Hepatocyte (in vitro differentiated cells): ENCODE results near the gene MMP20. TPM values are rescaled to one million over a fixed set of nuclear protein-coding genes. Genes with fewer than 3 reads are reported as not detected.

ENCODE experiments used
- DNase-seq: peaks from one replicate; pipeline ENCODE4 v3.0.0-alpha.2; 2016; ENCODE audit warnings: low spot score
- H2AFZ ChIP-seq: fragments of 200-600 bp; sonication (generic); 2 replicates; pipeline ENCODE4 v1.6.0; 2016; ENCODE audit warnings: antibody characterized with exemption, mild to moderate bottlenecking
- H3K27ac ChIP-seq: fragments of 200-600 bp; sonication (generic); 2 replicates; pipeline ENCODE4 v1.5.1; 2016; ENCODE audit warnings: mild to moderate bottlenecking
- H3K27me3 ChIP-seq: fragments of 200-600 bp; sonication (generic); 2 replicates; pipeline ENCODE4 v1.6.1; 2016
- H3K36me3 ChIP-seq: fragments of 200-600 bp; sonication (generic); replicated peaks from 2 replicates; pipeline ENCODE4 v1.5.1; 2016; ENCODE audit warnings: low read depth; ENCODE audit not compliant: insufficient read depth
- H3K4me1 ChIP-seq: fragments of 200-600 bp; sonication (generic); 2 replicates; pipeline ENCODE4 v1.5.1; 2016; ENCODE audit warnings: mild to moderate bottlenecking, moderate library complexity; ENCODE audit not compliant: insufficient read depth
- H3K4me2 ChIP-seq: fragments of 200-600 bp; sonication (generic); 2 replicates; pipeline ENCODE4 v1.6.0; 2016
- H3K4me3 ChIP-seq: fragments of 200-600 bp; sonication (generic); 2 replicates; pipeline ENCODE4 v1.5.1; 2016; ENCODE audit warnings: mild to moderate bottlenecking
- H3K79me2 ChIP-seq: fragments of 200-600 bp; sonication (generic); 2 replicates; pipeline ENCODE4 v1.6.0; 2017; ENCODE audit warnings: mild to moderate bottlenecking
- H3K9me2 ChIP-seq: fragments of 200-600 bp; sonication (generic); replicated peaks from 2 replicates; pipeline ENCODE4 v1.6.0; 2017; ENCODE audit warnings: mild to moderate bottlenecking; ENCODE audit not compliant: insufficient read depth
- H3K9me3 ChIP-seq: fragments of 200-600 bp; sonication (generic); 2 replicates; pipeline ENCODE4 v1.5.1; 2016; ENCODE audit warnings: low read depth, mild to moderate bottlenecking
- H4K20me1 ChIP-seq: fragments of 200-600 bp; sonication (generic); 2 replicates; pipeline ENCODE4 v1.6.0; 2016; ENCODE audit warnings: mild to moderate bottlenecking; ENCODE audit not compliant: insufficient read depth, poor library complexity, severe bottlenecking
- CTCF ChIP-seq: fragments of 200-600 bp; sonication (generic); IDR thresholded peaks from 2 replicates; pipeline ENCODE4 v1.5.1; 2016; ENCODE audit warnings: antibody characterized with exemption, mild to moderate bottlenecking; ENCODE audit not compliant: poor library complexity
- EZH2 ChIP-seq: fragments of 200-600 bp; sonication (generic); IDR thresholded peaks from 2 replicates; pipeline ENCODE4 v1.6.1; 2016; ENCODE audit warnings: antibody characterized with exemption, mild to moderate bottlenecking, borderline replicate concordance
- EZH2phosphoT487 ChIP-seq: fragments of 200-600 bp; sonication (generic); IDR thresholded peaks from one replicate; pipeline ENCODE4 v1.6.1; 2018; ENCODE audit warnings: antibody characterized with exemption, mild to moderate bottlenecking, low read depth, moderate library complexity; ENCODE audit not compliant: unreplicated experiment, severe bottlenecking
- WGBS: methylation state at CpG from one replicate; pipeline ENCODE4 v1.1.6; 2016; ENCODE audit warnings: low lambda C conversion rate; ENCODE audit errors: missing lambda C conversion rate; 5-methylcytosine and 5-hydroxymethylcytosine counted together
- polyA plus RNA-seq: library from polyadenylated mRNA; unstranded; fragments of >200 nt; fragmentation: Nextera tagmentation; extraction: Ambion mirVana; gene quantifications from 2 replicates; pipeline ENCODE4 v1.2.1, GENCODE V29; 2016
- total RNA-seq: library from RNA; depleted of rRNA; stranded (reverse); fragments of >200 nt; gene quantifications from 2 replicates; pipeline ENCODE4 v1.2.3, GENCODE V29; 2014

Gene MMP20
- total and polyA plus RNA-seq, 2 experiments from 2014 or later: not detected

GRCh38 chr11:102626676-102627075 lies 1.5 kb upstream of the MMP20 start:
- H3K4me1 ChIP-seq: peaks cover 15% of the 10 kb centered on the region
- no peak overlapping the region for H2AFZ ChIP-seq
- TF ChIP-seq CTCF (no peak), EZH2 (no peak), EZH2phosphoT487 (no peak)
- no peak for DNase-seq
- no peaks in the 10 kb centered on the region for H3K36me3 ChIP-seq
- no peaks in the 10 kb centered on the region for H3K27me3 ChIP-seq
- H3K4me2 ChIP-seq: no peak overlapping the region
- no peaks in the 10 kb centered on the region for H3K9me2 ChIP-seq
- no peaks in the 10 kb centered on the region for H3K9me3 ChIP-seq
- H3K27ac ChIP-seq: no peak overlapping the region
- no peaks in the 10 kb centered on the region for H4K20me1 ChIP-seq
- 61% methylated on average over 1 of the region's 1 CpG for WGBS
- no peaks in the 10 kb centered on the region for H3K79me2 ChIP-seq
- no peak overlapping the region for H3K4me3 ChIP-seq

GRCh38 chr11:102623998-102624397 lies 1.1 kb downstream of the MMP20 start:
- DNase-seq: no peak
- no peaks in the 10 kb centered on the region for H3K9me2 ChIP-seq
- no peak overlapping the region for H3K27ac ChIP-seq
- no peaks in the 10 kb centered on the region for H3K4me1 ChIP-seq
- H3K4me2 ChIP-seq: no peak overlapping the region
- TF ChIP-seq EZH2 (no peak), EZH2phosphoT487 (no peak), CTCF (no peak)
- no peaks in the 10 kb centered on the region for H3K27me3 ChIP-seq
- no peak overlapping the region for H3K4me3 ChIP-seq
- no peaks in the 10 kb centered on the region for H3K79me2 ChIP-seq
- 90% methylated on average over 8 of the region's 8 CpGs for WGBS
- H3K9me3 ChIP-seq: no peaks in the 10 kb centered on the region
- H4K20me1 ChIP-seq: no peaks in the 10 kb centered on the region
- no peaks in the 10 kb centered on the region for H3K36me3 ChIP-seq
- no peak overlapping the region for H2AFZ ChIP-seq

- Histone ChIP-seq H3K79me2 (no peaks in the 10 kb centered on the region), H3K36me3 (no peaks in the 10 kb centered on the region), H3K4me1 (no peaks in the 10 kb centered on the region), H4K20me1 (no peaks in the 10 kb centered on the region), H3K9me3 (no peaks in the 10 kb centered on the region), H3K27me3 (no peaks in the 10 kb centered on the region), H2AFZ (no peak overlapping the region), H3K9me2 (no peaks in the 10 kb centered on the region), H3K27ac (no peak overlapping the region), H3K4me2 (no peak overlapping the region), H3K4me3 (no peak overlapping the region)
- no peak for TF ChIP-seq EZH2
- no peak for TF ChIP-seq CTCF
- no peak for TF ChIP-seq EZH2phosphoT487
- 96% methylated on average over 5 of the region's 5 CpGs for WGBS
- no peak for DNase-seq
Measured at GRCh38 chr11:102623128-102623527, 2.0 kb downstream of the MMP20 start.

GRCh38 chr11:102622258-102622657 lies 2.9 kb downstream of the MMP20 start:
- 86% methylated on average over 5 of the region's 5 CpGs for WGBS
- no peak for DNase-seq
- Histone ChIP-seq H3K4me1 (no peaks in the 10 kb centered on the region), H3K79me2 (no peaks in the 10 kb centered on the region), H4K20me1 (no peaks in the 10 kb centered on the region), H3K36me3 (no peaks in the 10 kb centered on the region), H3K27ac (no peak overlapping the region), H3K4me3 (no peak overlapping the region), H3K27me3 (no peaks in the 10 kb centered on the region), H3K4me2 (no peak overlapping the region), H3K9me2 (no peaks in the 10 kb centered on the region), H2AFZ (no peak overlapping the region), H3K9me3 (no peaks in the 10 kb centered on the region)
- TF ChIP-seq EZH2phosphoT487 (no peak), CTCF (no peak), EZH2 (no peak)
